Fibroblast of skin of left quadriceps (primary cell): ENCODE data around the gene PITPNM3.

Source experiments
- DNase-seq, 2 experiments: peaks; one replicate each; pipeline ENCODE4 v3.0.0-alpha.2; 2013; ENCODE audit warnings: low read depth in 2 of 2

PITPNM3 gene

GRCh38 chr17:6408735-6409134 is 147.6 kb downstream of the PITPNM3 start:
- no peak for DNase-seq

- no peak for DNase-seq
Measured at GRCh38 chr17:6408276-6408675, 148.1 kb downstream of the PITPNM3 start.

GRCh38 chr17:6402258-6402657 is 154.1 kb downstream of the PITPNM3 start:
- DNase-seq: peak; percentile 42 to 48
